Right renal cortex interstitium (tissue), 3 donors: ENCODE measurements around the gene TVP23A. TPM values are rescaled to one million over a fixed set of nuclear protein-coding genes. Genes with fewer than 3 reads are reported as not detected.
"Not testable (repeated sequence)": the region's sequence is repeated elsewhere in the genome, so short reads cannot be mapped to it uniquely, and the experiment has no call there.

Source experiments
- DNase-seq, 3 donors: peaks; one replicate each; pipeline ENCODE4 v3.0.0-alpha.2; 2013; ENCODE audit warnings: low read depth in 3 of 3, low spot score in 2 of 3
- polyA plus RNA-seq, 3 donors: library from polyadenylated mRNA; unstranded; fragments of 120-200 nt; gene quantifications; one replicate each; pipeline ENCODE4 v1.2.1, GENCODE V29; 2013; ENCODE audit not compliant: insufficient read length in 3 of 3

TVP23A gene
- polyA plus RNA-seq, 3 donors = 2.6 to 3.9 (median 3.1) TPM

- no peak for DNase-seq
These were observed 65.6 kb downstream of the TVP23A start for GRCh38 chr16:10752843-10753523.

GRCh38 chr16:10751291-10751697 is 67.3 kb downstream of the TVP23A start:
- no peak for DNase-seq

- DNase-seq = no peak
These were observed 67.8 kb downstream of the TVP23A start for GRCh38 chr16:10750793-10751192.

- peak; percentile 56 to 77 (median 57) for DNase-seq
These were observed 72.8 kb downstream of the TVP23A start for GRCh38 chr16:10745841-10746240.

- DNase-seq = peak in 1 of 3 donors; percentile 58
These were observed 74.1 kb downstream of the TVP23A start for GRCh38 chr16:10744370-10745030.

GRCh38 chr16:10743610-10744369 is 74.8 kb downstream of the TVP23A start, which contains the start of gene NUBP1:
Gene NUBP1, plus strand, starts transcription at chr16:10743842. Its CDS starts 22 bp downstream, at chr16:10743864.
- peak; percentile 94 to 97 (median 95) for DNase-seq

GRCh38 chr16:10743227-10743609 is 75.4 kb downstream of the TVP23A start:
- no peak for DNase-seq

GRCh38 chr16:10741844-10742243 is 76.8 kb downstream of the TVP23A start:
- DNase-seq = no peak

GRCh38 chr16:10741249-10741648 is 77.3 kb downstream of the TVP23A start:
- not testable (repeated sequence) for DNase-seq

- no peak for DNase-seq
These were observed 77.8 kb downstream of the TVP23A start for GRCh38 chr16:10740845-10741208.

- DNase-seq = no peak
These were observed 78.4 kb downstream of the TVP23A start for GRCh38 chr16:10740000-10740844.

- DNase-seq = no peak
These were observed 80.1 kb downstream of the TVP23A start for GRCh38 chr16:10738231-10739077.

GRCh38 chr16:10737068-10737625 is 81.4 kb downstream of the TVP23A start:
- peak; percentile 48 to 65 (median 53) for DNase-seq

GRCh38 chr16:10731790-10732189 is 86.8 kb downstream of the TVP23A start:
- DNase-seq = no peak

- no peak for DNase-seq
These were observed 89.2 kb downstream of the TVP23A start for GRCh38 chr16:10729104-10730048.

GRCh38 chr16:10728003-10728887 is 90.3 kb downstream of the TVP23A start:
- no peak for DNase-seq
